HG03520 (cell line): ENCODE measurements around the gene SRRM2.

Experiments
- ATAC-seq: cut with Tn5 transposase; IDR thresholded peaks from one replicate; pipeline ENCODE4 v1.9.1; 2021; ENCODE audit warnings: mild to moderate bottlenecking, moderate library complexity; ENCODE audit not compliant: unreplicated experiment

The SRRM2 gene

DNA sequence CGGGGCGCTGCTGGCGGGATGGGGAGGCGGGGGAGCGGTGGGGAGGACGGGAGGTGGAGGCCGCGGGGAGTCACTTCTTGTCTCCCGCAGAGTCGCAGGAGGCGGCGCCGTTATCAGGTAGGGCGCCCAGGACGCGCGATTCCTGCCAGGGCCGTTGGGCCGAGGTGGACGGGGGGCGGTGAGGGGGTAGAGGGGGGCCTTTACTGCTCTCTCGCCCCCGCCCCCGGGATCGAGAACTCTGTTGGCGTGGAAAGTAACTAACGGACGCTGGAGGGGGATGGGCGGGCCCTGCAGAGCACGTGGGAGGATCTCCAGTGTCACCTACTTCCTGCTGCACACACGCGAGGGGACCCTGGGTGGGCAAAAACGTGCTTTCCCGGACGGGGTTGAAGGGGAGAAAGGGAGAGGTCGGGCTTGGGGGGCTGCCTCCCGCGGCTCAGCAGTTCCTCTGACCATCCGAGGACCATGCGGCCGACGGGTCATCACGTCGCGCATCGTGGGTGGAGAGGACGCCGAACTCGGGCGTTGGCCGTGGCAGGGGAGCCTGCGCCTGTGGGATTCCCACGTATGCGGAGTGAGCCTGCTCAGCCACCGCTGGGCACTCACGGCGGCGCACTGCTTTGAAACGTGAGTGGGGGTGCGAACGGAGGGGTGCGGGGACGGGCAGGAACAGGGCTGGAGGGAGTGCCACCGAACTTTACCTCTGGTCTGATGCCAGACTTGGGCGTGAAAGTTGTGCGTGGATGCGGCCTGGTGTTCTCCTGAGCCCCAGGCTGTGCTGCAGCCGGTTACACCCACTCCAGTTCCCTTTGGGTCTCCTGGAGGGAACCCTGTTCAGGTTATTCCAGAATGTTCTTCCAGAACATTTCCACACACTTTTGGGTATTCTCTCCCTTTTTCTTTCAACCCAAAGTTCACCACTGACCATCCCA is 65.2 kb downstream of the SRRM2 start:
- no peak for ATAC-seq

DNA sequence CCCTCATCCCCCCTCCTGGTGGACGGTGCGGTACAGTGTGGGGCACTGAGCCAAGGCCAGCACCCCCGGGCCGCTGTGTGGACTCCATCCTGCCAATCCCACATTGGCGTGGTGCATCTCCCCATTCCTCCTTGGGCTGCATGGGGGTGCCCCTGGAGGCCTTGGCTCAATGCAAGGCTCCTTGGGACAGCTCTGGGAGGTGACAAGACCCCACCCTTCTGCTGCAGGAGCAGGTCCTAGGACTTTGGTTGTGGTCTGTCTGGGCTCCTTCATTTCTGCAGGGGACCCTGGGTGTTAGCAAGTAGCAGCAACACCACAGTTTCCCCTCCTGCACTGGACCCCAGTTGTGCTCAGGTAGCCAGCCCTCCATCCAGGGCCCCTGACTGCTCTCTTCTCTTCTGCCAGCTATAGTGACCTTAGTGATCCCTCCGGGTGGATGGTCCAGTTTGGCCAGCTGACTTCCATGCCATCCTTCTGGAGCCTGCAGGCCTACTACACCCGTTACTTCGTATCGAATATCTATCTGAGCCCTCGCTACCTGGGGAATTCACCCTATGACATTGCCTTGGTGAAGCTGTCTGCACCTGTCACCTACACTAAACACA is 65.9 kb downstream of the SRRM2 start:
- ATAC-seq: no peak

DNA sequence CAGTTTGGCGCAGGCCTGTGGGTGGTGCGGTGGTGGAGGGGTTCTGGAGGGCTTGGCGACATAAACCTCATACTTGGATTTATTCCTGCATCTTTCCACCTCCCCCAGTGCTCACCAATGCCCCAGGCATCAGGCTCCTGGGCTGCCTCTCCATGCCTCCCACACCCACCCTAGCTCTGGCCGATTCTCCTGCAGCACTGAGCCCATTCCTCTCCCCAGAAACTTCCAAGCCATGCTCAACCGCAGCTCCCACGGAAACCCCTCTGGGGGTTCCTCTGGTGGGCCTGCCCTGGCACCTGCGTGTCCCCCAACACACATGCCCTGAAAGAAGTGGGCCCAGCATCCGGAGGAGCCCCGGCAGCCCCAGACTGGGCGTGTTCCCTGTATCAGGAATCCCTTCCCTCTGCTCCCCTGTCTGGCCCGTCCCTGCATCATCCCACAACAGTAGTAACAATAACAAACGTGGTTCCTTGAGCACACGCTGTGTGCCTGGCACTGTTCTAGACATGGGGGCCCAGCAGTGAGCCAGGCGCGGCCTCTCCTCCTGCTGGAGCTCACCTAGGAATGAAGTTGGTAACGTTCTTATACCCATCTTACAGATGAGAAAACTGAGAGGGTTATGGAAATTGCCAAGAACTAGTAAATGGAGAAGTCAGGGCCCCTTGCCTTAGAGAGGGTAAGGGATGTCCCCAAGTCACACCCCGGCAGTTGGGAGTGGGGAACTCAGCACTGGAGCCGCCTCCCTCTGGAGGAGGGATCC is 66.9 kb downstream of the SRRM2 start:
- ATAC-seq: no peak

DNA sequence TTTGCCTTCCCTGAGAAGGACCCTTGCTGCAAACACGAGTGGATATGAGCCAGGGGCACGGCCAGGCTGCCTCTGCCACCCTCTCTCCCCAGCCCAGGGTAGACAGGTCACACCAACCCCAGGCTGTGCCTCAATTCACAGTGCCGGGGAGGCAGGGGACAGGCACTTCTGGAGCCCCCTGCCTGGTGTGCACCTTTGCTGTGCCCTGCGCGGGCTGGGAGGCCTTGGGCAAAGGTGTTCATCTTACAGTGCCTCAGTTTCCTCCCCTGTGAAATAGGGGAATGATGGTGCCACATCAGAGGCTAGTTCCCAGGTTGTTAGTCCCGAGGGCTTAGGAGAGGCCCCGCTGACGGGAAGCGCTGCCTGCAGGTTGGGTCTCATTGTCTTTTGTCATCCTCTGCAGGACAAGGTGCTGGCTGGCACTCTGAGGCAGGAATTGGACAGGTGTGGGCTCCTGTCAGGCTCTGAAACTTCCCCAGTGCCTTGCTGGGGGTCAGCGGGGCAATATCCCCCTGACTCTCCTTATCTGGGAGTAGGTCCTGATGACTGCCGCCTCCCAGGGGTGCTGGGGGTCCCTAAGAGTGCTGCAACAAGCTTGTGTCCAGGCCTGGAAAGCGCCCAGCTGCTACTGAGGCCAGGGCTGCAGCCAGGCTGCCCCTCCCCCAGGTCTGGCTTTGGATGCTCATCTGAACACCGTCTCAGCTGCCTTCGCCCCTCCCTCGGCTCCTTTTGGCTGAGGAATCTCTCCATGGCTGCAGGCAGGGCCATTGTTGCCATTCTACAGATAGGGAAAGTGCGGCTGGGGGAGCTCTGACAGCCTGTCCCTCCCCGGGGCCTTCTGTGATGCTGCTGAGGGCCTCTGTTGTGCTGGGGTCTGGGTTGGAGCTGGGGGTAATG is 67.7 kb downstream of the SRRM2 start:
- ATAC-seq: no peak
